ENCODE data around the gene SPSB3.

DNA sequence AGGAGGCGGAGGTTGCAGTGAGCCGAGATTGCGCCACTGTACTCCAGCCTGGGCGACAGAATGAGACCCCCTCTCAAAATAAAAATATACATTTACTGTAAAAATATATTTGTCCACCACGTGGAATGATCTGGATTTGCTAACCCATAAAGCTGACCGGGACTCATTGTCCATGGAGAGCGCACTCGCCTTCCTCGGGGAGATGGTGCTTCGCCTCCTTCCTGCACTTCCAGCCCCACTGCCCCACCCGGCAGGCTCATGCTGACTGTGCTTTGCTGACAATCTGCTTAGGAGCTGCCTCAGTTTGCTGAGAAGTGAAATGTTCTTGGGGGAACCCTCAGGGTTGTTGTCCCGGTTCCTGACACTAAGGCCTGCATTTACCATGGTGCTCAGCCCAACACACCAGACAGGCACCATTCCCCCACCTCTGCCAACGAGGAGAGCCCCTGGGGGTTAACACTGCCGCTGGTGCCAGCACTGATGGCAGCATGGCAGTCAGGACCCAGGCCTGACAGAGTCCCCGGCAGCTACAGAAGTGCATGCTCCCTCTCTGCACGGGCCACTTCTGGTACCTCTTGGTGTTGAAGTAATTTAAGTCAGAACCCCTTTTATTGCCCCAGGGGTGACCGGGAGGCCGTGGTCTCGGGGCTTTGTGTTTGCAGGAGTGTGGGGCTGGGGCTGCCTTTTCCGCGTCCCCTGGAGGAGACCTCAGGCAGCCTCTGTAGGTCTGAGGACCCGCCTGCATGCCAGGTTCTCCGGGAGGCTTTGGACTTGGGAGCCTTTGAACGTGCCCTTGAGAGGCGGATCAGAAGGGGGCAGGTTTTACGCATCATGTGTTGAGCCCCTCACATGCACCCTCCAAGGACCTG is 2.8 kb upstream of the SPSB3 start:
- TF ChIP-seq, protein P1, sequence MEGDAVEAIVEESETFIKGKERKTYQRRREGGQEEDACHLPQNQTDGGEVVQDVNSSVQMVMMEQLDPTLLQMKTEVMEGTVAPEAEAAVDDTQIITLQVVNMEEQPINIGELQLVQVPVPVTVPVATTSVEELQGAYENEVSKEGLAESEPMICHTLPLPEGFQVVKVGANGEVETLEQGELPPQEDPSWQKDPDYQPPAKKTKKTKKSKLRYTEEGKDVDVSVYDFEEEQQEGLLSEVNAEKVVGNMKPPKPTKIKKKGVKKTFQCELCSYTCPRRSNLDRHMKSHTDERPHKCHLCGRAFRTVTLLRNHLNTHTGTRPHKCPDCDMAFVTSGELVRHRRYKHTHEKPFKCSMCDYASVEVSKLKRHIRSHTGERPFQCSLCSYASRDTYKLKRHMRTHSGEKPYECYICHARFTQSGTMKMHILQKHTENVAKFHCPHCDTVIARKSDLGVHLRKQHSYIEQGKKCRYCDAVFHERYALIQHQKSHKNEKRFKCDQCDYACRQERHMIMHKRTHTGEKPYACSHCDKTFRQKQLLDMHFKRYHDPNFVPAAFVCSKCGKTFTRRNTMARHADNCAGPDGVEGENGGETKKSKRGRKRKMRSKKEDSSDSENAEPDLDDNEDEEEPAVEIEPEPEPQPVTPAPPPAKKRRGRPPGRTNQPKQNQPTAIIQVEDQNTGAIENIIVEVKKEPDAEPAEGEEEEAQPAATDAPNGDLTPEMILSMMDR (IDR thresholded peaks at IDR 0.05), result no peak
- no peak for TF ChIP-seq POLR2A (IDR thresholded peaks at IDR 0.05)

Measured in Peyer's patch (tissue), 4 donors.